HG02884 (cell line): Measurements from ENCODE around the gene KRTAP4-12.
"Not testable (repeated sequence)": the region's sequence is repeated elsewhere in the genome, so short reads cannot be mapped to it uniquely, and the experiment has no call there.

Experiments
- ATAC-seq: cut with Tn5 transposase; IDR thresholded peaks from one replicate; pipeline ENCODE4 v1.9.1; 2021; ENCODE audit warnings: mild to moderate bottlenecking, moderate library complexity; ENCODE audit not compliant: unreplicated experiment

The KRTAP4-12 gene

DNA sequence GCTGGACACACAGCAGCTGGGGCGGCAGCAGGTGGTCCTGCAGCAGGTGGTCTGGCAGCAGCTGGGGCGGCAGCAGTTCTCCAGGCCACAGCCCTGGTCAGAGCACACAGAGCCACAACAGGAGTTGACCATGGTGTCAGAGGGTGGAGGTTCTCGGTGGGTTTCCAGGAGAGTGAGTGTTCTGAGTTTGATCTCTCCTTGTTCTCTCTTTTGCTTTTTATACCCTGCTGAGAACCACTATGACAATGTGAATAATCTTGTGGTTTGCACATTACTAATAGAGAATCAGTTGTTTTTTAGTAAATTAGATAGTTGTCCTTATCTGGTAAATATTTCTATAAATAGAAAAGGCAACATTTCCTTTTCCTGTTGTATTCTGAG, at the start of gene KRTAP4-12:
KRTAP4-12 (minus strand) TSS at position 192 of the 381 bp plus-strand sequence; CDS start at position 132, 60 bp downstream.
- not testable (repeated sequence) for ATAC-seq

DNA sequence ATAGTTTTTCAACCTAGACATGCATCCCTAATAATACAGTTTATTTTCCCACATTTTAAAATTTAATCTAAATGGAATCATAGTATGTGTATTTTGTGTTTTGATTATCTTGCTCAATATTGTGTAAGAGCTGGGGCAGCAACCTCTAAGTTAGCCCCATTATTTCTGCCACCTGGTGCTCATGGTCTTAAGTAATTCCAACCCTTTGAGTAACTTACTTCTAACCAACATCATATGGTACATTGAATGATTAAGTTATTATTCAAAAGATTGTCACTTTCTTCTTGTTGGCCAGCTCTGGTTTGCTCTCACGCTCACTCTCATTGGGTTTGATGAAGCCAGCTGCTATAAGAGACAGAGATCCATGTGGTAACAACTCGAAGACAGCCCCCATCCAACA, 47.9 kb upstream of the KRTAP4-12 start:
- no peak for ATAC-seq

DNA sequence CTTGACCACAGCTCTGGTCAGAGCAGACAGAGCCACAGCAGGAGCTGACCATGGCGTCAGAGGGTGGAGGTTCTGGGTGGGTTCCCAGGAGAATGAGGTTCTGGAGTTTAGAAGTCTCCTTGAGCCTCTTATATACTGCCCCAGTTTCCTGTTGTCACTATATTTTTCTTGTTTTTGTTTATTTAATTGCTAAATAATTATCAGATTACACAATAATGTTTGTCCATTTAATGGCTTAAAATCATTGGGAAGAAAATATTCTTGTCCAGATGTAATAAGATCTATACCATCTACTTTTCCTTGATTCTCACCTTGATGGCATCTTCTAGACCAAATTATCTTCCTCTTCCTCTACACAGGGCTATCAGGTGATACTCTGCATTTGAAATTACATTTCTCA, 44.1 kb upstream of the KRTAP4-12 start, which contains the start of gene KRTAP4-3:
KRTAP4-3 (minus strand) TSS at position 101 of the 400 bp plus-strand sequence; CDS start at position 52, 49 bp downstream.
- ATAC-seq, result no peak

DNA sequence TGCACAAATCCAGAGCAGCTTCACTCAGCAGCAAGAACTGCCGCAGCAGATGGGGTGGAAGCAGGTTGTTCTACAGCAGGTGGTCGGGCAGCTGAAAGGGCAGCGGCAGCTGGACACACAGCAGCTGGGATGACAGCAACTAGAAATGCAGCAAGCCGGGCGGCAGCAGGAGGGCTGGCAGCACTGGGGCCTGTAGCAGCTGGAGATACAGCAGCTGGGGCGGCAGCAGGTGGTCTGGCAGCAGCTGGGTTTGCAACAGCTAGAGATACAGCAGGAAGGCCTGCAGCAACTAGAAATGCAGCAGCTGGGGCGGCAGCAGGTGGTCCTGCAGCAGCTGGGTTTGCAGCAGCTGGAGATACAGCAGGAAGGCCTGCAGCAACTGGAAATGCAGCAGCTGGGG, 43.6 kb upstream of the KRTAP4-12 start:
- ATAC-seq, result no peak

DNA sequence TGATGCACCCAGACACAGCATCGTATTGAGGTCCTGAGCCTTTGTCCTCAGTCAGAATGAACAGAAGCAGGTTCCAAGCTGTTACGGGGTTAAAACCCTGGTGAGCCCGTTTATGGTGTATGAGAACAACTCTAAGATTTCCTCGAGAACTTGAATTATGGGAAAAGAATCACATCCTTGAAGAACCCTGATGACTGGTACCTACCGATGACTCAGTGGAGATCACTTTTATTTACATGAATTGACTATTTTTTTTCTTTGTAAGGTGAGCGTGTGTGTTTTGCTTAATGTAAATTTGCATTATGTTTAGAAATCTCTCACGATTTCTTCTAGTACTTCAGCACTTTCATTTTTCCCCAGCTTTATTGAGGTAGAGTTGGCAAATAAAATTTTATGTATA, 39.8 kb upstream of the KRTAP4-12 start:
- no peak for ATAC-seq

DNA sequence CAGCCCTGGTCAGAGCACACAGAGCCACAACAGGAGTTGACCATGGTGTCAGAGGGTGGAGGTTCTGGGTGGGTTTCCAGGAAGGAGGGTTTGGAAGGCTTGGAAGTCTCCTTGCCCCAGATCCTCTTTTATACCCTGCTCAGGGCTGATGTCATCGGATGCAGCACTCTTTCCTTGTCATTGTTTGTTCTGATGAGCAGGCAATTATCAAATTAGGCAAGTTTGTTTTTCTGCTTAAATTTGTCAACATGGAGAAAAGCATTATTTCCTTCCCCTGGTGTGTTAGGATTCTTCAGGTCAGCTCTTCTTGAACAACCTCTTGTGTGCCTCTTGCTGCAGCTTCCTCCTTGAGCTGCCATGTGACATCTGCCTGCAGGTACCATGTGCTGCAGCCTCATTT, 36.7 kb upstream of the KRTAP4-12 start, which contains the start of gene KRTAP4-4:
KRTAP4-4 (minus strand) TSS at position 101 of the 400 bp plus-strand sequence; CDS start at position 44, 57 bp downstream.
- no peak for ATAC-seq

DNA sequence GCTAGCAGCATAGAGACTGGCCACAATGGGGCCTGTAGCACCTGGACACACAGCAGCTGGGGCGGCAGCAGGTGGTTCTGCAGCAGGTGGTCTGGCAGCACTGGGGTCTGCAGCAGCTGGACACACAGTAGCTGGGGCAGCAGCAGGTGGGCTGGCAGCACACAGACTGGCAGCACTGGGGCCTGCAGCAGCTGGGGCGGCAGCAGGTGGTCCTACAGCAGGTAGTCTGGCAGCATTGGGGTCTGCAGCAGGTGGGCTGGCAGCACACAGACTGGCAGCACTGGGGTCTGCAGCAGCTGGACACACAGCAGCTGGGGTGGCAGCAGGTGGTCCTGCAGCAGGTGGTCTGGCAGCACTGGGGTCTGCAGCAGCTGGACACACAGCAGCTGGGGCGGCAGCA, 36.2 kb upstream of the KRTAP4-12 start:
- not testable (repeated sequence) for ATAC-seq

DNA sequence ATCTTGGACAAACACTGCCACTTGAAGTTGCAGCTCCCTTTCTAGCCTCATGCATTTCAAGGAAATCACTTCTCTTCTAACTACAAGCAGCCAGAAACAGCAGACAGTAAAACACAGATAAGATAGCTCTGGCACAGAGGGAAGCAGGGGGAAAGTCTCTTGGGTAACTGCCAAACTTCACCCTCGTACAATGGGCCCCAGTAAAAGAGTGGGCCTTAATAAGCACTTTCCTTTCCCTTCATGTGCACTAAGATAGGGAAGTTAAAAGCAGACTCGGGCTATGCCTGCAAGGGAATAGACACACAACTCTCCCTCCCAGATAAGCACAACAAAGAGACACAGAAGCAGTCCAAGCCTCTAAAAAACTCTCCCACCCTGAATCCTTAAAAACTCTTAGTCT, 29.9 kb upstream of the KRTAP4-12 start:
- ATAC-seq, result no peak

DNA sequence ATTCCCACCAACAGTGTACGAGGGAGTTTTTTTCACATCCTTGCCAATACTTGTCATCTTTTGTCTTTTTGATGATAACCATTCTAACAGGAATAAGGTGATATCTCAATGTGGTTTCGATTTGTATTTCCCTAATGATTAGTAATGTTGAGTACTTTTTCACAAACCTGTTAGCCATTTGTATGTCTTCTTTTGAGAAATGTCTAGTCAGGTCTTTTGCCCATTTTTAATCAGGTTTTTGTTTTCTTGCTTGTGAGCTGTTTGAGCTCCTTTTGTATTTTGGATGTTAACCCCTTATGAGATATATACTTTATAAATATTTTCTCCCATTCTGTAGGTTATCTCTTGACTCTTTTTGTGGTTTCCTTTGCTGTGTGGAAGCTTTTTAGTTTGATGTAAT, 27.5 kb upstream of the KRTAP4-12 start:
- no peak for ATAC-seq

DNA sequence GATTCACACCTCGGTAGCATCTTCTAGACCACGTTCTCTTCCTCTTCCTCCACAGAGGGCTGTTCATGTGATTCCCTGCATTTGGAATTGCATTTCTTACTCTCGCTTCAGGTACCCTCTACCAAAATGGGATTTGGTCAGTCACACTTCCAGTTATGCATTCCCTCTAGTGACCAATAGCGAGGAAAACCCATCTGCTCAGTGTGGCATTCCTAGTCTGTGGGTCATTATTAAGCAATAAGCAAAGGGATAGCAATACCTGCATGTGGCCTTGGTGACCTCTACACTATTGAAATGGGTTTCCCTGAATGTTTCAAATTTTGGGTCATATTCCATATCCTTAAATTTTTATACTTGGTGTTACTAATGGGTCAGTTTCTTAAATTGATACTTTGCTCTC, 26.0 kb upstream of the KRTAP4-12 start:
- ATAC-seq, result no peak

DNA sequence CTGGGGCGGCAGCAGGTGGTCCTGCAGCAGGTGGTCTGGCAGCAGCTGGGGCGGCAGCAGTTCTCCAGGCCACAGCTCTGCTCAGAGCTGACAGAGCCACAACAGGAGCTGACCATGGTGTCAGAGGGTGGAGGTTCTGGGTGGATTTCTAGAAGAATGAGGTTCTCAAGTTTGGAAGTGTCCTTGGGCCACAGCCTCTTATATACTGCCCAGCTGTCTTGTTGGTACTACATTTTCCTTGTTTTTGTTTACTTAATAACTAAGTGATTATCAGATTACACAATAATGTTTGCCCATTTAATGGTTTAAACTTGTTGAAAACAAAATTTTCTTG, 25.6 kb upstream of the KRTAP4-12 start, which contains the start of gene KRTAP4-5:
KRTAP4-5 (minus strand) TSS at position 174 of the 334 bp plus-strand sequence; CDS start at position 116, 58 bp downstream.
- ATAC-seq, result no peak

DNA sequence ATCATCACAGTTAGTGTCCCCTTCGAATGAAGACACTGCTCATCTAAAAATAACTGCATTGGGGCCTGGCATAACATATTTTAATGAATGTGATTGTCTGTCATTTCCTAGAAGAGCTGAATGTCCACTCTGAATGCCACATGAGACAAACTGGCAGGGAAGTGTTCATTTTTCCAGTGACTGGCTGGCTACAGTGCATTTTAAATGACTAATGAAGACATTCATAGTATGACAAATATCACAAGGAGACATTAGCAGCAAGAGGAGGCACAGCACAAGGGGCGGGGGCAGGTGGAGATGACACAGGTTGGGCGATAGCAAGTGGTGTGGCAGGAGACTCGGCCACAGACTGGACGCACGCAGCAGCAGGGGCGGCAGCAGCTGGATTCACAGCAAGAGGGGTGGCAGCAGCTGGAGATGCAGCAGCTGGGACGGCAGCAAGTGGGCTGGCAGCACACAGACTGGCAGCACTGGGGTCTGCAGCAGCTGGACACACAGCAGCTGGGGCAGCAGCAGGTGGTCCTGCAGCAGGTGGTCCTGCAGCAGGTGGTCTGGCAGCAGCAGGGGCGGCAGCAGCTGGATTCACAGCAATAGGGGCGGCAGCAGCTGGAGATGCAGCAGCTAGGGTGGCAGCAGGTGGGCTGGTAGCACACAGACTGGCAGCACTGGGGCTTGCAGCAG, 25.1 kb upstream of the KRTAP4-12 start:
- not testable (repeated sequence) for ATAC-seq

DNA sequence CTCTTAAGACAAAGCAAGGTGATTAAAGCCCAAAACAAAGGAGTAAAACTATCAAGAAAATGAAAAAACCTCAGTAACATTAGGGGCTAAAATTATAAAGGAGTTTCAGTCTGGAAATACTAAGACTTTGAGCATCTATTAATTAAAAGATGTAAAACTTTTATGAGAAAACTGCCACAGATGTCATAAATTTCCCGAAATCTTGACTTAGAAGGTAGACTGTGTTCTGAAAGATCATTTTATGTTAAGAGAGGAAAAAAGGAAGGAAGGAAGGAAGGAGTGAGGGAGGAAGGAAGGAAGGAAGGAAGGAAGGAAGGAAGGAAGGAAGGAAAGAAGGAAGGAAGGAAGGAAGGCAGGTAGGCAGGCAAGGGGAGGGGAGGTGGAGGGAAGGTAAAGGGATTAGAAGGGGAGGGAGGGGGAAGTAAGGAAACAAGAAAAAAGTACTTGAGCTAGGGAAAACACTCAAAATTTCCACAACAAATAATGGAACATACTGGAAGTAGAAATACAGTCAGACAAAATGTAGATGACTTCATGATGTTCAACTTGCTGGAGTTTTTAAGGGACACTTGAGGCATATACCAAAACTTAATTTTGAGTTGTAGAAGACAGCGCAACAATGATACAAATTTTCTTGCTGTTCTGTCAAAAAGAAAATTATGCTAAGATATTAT, 23.7 kb upstream of the KRTAP4-12 start:
- no peak for ATAC-seq

DNA sequence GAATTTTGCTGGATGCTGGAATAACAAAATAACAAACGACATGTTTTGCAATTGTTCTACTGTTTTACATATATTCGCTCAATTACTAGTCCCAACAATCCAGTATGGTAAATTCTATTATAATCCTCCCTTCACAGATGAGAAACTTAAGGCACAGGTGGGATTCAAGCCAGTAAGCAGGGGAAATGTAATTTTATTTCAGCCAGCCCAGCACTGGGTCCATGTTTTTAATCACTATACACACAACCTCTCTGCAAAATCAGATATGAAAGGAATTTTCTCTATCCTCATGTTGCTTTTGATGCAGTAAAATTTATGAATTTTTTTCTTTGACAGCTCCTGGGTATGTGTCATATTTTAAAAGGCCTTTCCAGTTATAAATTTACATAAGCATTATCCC, 21.3 kb upstream of the KRTAP4-12 start:
- ATAC-seq, result no peak

DNA sequence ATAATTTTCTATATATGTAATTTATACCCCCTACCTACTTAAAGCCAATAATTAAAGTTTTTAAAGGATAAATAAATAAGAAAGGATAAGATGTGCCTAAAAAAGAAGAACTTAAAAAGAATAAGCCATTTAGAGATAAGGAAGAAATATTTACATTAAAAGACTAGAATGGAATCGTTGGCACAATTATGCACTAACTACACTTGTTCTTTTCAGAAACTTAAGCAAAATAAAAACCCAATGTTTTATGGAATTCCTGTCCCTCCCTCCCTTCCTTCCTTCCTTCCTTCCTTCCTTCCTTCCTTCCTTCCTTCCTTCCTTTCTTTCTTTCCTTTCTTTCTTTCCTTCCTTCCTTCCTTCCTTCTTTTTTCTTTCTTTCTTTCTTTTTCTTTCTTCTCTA, 20.9 kb upstream of the KRTAP4-12 start:
- no peak for ATAC-seq

DNA sequence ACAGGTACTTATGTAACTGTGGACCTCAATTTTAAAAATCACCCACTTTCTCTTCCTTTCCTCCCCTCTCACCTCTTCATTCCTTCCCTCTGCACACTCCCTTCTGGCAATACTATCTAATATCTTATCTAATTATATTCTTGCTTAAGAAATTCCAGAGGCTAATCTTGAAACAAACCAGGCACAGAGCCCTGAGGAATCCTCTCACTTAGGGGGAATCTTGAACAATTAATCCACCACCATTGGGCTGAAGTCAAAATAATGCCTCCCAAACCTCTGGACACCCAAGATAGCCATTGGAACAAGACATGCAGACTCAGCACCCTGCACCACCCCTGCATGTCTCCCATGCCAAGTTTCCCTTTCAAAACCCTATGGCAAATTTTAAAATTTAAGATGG, 17.4 kb upstream of the KRTAP4-12 start:
- no peak for ATAC-seq

DNA sequence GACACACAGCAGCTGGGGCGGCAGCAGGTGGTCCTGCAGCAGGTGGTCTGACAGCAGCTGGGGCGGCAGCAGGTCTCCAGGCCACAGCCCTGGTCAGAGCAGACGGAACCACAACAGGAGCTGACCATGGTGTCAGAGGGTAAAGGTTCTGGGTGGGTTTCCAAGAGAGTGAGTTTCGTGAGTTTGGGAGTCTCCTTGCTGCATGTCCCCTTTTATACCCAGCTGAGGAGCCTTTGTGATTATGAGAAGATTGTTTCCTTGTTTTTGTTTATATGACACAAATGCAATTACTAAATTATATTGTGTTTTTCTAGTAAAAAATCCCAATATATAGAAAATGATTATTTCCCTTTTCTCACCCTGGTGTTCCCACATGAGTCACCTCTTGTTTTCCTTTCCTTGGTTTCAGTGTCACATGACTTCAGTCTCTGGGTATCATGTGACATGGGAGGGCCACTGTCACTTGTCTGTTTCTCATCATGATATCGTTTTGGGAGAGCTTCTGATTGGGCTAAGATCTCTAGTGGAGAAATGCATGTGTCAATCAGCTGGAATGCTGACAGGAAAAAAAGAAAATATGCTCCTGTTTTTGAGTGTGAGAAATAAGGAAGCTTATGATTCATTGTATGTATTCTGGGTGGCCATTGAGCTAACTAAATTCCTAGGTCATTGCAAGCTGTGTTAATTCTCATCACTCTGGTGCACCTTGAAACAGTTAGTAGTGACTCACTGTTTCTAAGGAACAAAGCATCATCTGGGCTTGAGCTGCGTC, 16.6 kb upstream of the KRTAP4-12 start, which contains the start of gene KRTAP4-6:
KRTAP4-6 (minus strand) TSS at position 185 of the 772 bp plus-strand sequence; CDS start at position 128, 57 bp downstream.
- no peak for ATAC-seq

DNA sequence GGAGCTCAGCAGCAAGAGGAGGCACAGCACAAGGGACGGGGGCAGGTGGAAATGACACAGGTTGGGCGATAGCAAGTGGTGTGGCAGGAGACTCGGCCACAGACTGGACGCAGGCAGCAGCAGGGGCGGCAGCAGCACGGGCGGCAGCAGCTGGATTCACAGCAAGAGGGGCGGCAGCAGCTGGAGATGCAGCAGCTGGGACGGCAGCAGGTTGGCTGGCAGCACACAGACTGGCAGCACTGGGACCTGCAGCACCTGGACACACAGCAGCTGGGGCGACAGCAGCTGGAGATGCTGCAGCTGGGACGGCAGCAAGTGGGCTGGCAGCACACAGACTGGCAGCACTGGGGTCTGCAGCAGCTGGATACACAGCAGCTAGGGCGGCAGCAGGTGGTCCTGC, 15.9 kb upstream of the KRTAP4-12 start:
- not testable (repeated sequence) for ATAC-seq

DNA sequence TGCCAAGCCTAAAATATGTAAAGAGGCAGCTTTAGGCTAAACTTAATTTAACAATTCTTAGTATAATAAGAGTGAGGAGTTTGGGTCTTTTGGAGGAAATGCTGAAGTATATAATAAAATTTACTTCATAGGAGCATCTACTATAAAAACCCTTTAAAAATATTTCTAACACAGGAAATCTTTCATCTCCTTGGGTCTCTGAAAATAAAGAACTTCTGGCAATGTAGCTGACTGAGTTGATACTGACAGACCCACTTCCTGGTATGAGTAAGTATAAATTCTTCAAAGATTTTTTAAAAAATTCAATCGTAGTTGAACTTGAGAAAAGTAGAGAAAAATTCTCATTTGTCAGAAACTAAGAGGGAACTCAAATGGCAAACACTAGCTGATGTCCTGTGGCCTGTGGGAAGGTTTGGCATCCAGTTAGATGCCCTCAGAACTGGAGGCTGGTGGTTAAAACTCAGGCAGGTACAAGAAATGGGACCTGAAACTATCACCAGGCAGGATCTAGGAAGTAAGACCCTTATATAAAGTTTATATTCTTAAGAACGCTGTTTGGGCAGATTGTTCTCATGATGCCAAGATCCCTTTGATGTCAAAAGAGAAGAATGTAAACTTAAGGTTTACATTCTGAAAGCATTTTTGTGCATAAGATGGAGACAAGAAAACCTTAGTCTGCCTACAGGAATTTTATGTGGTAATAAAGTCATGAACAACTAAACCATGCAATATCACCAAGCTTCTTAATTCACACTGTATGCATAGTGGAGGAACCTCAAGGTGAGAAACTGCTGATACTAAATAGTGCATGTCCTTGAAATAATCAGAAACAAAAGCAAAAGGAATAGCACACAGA, 10.1 kb upstream of the KRTAP4-12 start:
- ATAC-seq, result no peak

DNA sequence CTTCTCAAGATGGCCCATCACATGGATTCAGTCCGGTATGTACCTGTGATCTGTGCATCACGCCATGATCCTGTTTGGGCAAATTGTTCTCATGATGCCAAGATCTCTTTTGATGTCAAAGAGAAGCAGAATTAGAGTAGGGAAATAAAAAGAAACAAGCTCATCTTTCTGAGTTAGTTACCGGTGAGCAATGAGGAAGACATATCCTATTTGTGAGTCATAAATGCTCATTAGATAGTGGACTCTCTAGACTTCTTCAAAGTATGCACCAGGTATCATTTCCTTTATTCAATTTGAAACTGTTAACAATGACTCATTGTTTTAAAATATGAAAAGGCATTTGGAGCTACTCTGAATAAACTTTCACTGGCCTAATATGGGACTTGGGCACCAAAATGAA, 8.0 kb upstream of the KRTAP4-12 start:
- no peak for ATAC-seq
